HepG2 (cell line): ENCODE results near the gene PRKAR1B. TPM values are rescaled to one million over a fixed set of nuclear protein-coding genes. Genes with fewer than 3 reads are reported as not detected.
A peak's percentile ranks its signal among the peaks of the same experiment; 100 is the strongest.

Experiments
- EZH2 ChIP-seq: conservative IDR thresholded peaks from 2 replicates; pipeline ENCODE4 v1.6.1; 2012; ENCODE audit warnings: mild to moderate bottlenecking, low read depth, low read length, moderate library complexity
- GATAD1 ChIP-seq: IDR thresholded peaks from 2 replicates; pipeline ENCODE4 v1.6.1; 2016; ENCODE audit warnings: missing genetic modification reagents, missing compliant biosample characterization
- MAX ChIP-seq: IDR thresholded peaks from 2 replicates; pipeline ENCODE4 v1.6.1; 2012; ENCODE audit warnings: inconsistent platforms
- NFIC ChIP-seq: IDR thresholded peaks from 2 replicates; pipeline ENCODE4 v1.6.1; 2012; ENCODE audit warnings: mild to moderate bottlenecking, low read length, inconsistent platforms
- PCBP2 ChIP-seq: fragments of 200-400 bp; formaldehyde crosslinking; optimal IDR thresholded peaks from 2 replicates; pipeline ENCODE3; 2018; ENCODE audit warnings: low read length, low read depth; ENCODE audit not compliant: poor library complexity, severe bottlenecking
- SIX4 ChIP-seq: sonication (generic); formaldehyde crosslinking; IDR thresholded peaks from 2 replicates; pipeline ENCODE4 v1.4.0; 2020; ENCODE audit warnings: missing genetic modification reagents
- TRIM22 ChIP-seq: fragments of 450-650 bp; IDR thresholded peaks from 2 replicates; pipeline ENCODE4 v1.6.1; 2017
- ZBTB34 ChIP-seq: sonication (generic); formaldehyde crosslinking; IDR thresholded peaks from 2 replicates; pipeline ENCODE4 v1.8.0; 2022; ENCODE audit warnings: mild to moderate bottlenecking, missing genetic modification reagents
- ZBTB7B ChIP-seq: sonication (generic); formaldehyde crosslinking; IDR thresholded peaks from 2 replicates; pipeline ENCODE4 v1.4.0; 2020; ENCODE audit warnings: missing genetic modification reagents
- ZHX2 ChIP-seq, 2 experiments: sonication (generic) in 1 of 2; formaldehyde crosslinking in 1 of 2; IDR thresholded peaks; 2 replicates each; pipeline versions ENCODE4 v1.6.1 to v1.9.0; 2014 to 2022; ENCODE audit warnings: antibody characterized with exemption in 1 of 2, borderline replicate concordance in 1 of 2, inconsistent platforms in 1 of 2, low read depth in 1 of 2, missing genetic modification reagents in 1 of 2
- ZNF264 ChIP-seq: sonication (generic); formaldehyde crosslinking; IDR thresholded peaks from 2 replicates; pipeline ENCODE4 v1.4.0; 2020; ENCODE audit warnings: missing genetic modification reagents
- ZNF296 ChIP-seq: sonication (generic); formaldehyde crosslinking; conservative IDR thresholded peaks from 2 replicates; pipeline ENCODE4 v1.5.0; 2020; ENCODE audit warnings: mild to moderate bottlenecking, missing genetic modification reagents
- ZNF430 ChIP-seq: sonication (generic); formaldehyde crosslinking; IDR thresholded peaks from 2 replicates; pipeline ENCODE4 v1.9.0; 2021; ENCODE audit warnings: mild to moderate bottlenecking, missing genetic modification reagents
- ZNF460 ChIP-seq: sonication (generic); formaldehyde crosslinking; IDR thresholded peaks from 2 replicates; pipeline ENCODE4 v1.5.1; 2020; ENCODE audit warnings: missing genetic modification reagents, mild to moderate bottlenecking, borderline replicate concordance
- ZNF501 ChIP-seq: sonication (generic); formaldehyde crosslinking; IDR thresholded peaks from 2 replicates; pipeline ENCODE4 v1.5.1; 2020; ENCODE audit warnings: mild to moderate bottlenecking, moderate library complexity, missing genetic modification reagents
- ZNF530 ChIP-seq: sonication (generic); formaldehyde crosslinking; IDR thresholded peaks from 2 replicates; pipeline ENCODE4 v1.5.0; 2020; ENCODE audit warnings: low read depth, mild to moderate bottlenecking, missing genetic modification reagents
- ZNF577 ChIP-seq: sonication (generic); formaldehyde crosslinking; IDR thresholded peaks from 2 replicates; pipeline ENCODE4 v1.4.0; 2020; ENCODE audit warnings: mild to moderate bottlenecking, low read depth, missing genetic modification reagents, borderline replicate concordance
- ZNF607 ChIP-seq: sonication (generic); formaldehyde crosslinking; IDR thresholded peaks from 2 replicates; pipeline ENCODE4 v1.5.1; 2020; ENCODE audit warnings: missing genetic modification reagents, mild to moderate bottlenecking, borderline replicate concordance
- ZNF674 ChIP-seq: sonication (generic); formaldehyde crosslinking; IDR thresholded peaks from 2 replicates; pipeline ENCODE4 v1.5.0; 2020; ENCODE audit warnings: low read depth, mild to moderate bottlenecking, missing genetic modification reagents
- ZNF720 ChIP-seq: sonication (generic); formaldehyde crosslinking; IDR thresholded peaks from 2 replicates; pipeline ENCODE4 v1.4.0; 2020; ENCODE audit warnings: missing genetic modification reagents
- ZNF781 ChIP-seq: sonication (generic); formaldehyde crosslinking; IDR thresholded peaks from 2 replicates; pipeline ENCODE4 v1.5.1; 2020; ENCODE audit warnings: borderline replicate concordance, mild to moderate bottlenecking, missing genetic modification reagents; ENCODE audit errors: not compliant biosample characterization
- ZSCAN22 ChIP-seq: sonication (generic); formaldehyde crosslinking; IDR thresholded peaks from 2 replicates; pipeline ENCODE4 v1.4.0; 2020; ENCODE audit warnings: mild to moderate bottlenecking, missing genetic modification reagents
- polyA plus RNA-seq, 8 experiments: library from polyadenylated mRNA; depleted of rRNA in 3 of 8; stranded (reverse) in 7 of 8; unstranded in 1 of 8; fragments of >200 nt; fragmentation: Illumina TruSeq in 4 of 8; extraction: Trizol in 4 of 8; gene quantifications; 2 replicates each; pipeline versions ENCODE4 v1.2.1 to v1.2.3, GENCODE V29; 2011 to 2016; ENCODE audit warnings: low read depth in 4 of 8, missing spikeins in 1 of 8, mixed read lengths in 1 of 8; ENCODE audit not compliant: insufficient read depth in 1 of 8
- total RNA-seq, 5 experiments: library from RNA; depleted of rRNA; stranded (reverse); fragments of >200 nt; fragmentation: Illumina TruSeq; extraction: Trizol; gene quantifications; 2 replicates each; pipeline ENCODE4 v1.2.3, GENCODE V29; 2016; ENCODE audit warnings: low read depth in 1 of 5

PRKAR1B gene
- total and polyA plus RNA-seq, 2 of the 13 experiments (the other 11 are each of a cell fraction or from before 2014, with no cell fraction given): 7.9 to 28.2 TPM

- TF ChIP-seq EZH2: no peak
- TF ChIP-seq PCBP2: no peak
- TF ChIP-seq GATAD1 (CRISPR knock-in tag): no peak
- 0 out of 2 replicates have a peak, but pooled peaks have one; percentile 49 for TF ChIP-seq ZNF264
- peak; percentile 65 for TF ChIP-seq ZBTB34 (CRISPR knock-in tag)
- no peak for TF ChIP-seq ZNF530 (CRISPR knock-in tag)
- no peak for TF ChIP-seq ZNF674 (CRISPR knock-in tag)
- peak; percentile 63 for TF ChIP-seq MAX
- no peak for TF ChIP-seq NFIC
- peak; percentile 64; the same call in 1 of the 2 replicates for TF ChIP-seq SIX4
- TF ChIP-seq ZNF577 (CRISPR knock-in tag): no peak
- peak; percentile 89 for TF ChIP-seq ZBTB7B (CRISPR knock-in tag)
- no peak; the same call in 1 of the 2 replicates for TF ChIP-seq ZHX2 (IDR thresholded peaks at IDR 0.05; ENCODE audit: low read depth)
- TF ChIP-seq ZHX2 (CRISPR knock-in tag; IDR thresholded peaks at IDR 0.05; ENCODE audit: borderline replicate concordance): no peak
- no peak for TF ChIP-seq ZNF781 (CRISPR knock-in tag)
- peak; percentile 58; the same call in 1 of the 2 replicates for TF ChIP-seq ZNF430 (CRISPR knock-in tag)
- no peak for TF ChIP-seq ZNF720 (CRISPR knock-in tag)
- peak; percentile 76; the same call in 1 of the 2 replicates for TF ChIP-seq ZNF501 (CRISPR knock-in tag)
- TF ChIP-seq ZNF607 (CRISPR knock-in tag): 0 out of 2 replicates have a peak, but pooled peaks have one; percentile 34
- TF ChIP-seq TRIM22: no peak
- peak; percentile 62; the same call in 1 of the 2 replicates for TF ChIP-seq ZNF296 (CRISPR knock-in tag)
- TF ChIP-seq ZSCAN22 (CRISPR knock-in tag): no peak
- no peak; the same call in 1 of the 2 replicates for TF ChIP-seq ZNF460 (CRISPR knock-in tag)
Measured at GRCh38 chr7:503575-504111, 223.4 kb downstream of the PRKAR1B start (continued).
